ENCODE results near the gene ACVR1. TPM values are rescaled to one million over a fixed set of nuclear protein-coding genes. Genes with fewer than 3 reads are reported as not detected.

ACVR1 gene
- total and polyA plus RNA-seq, 2 experiments from 2014 or later, result 8.9 to 21.5 TPM

DNA sequence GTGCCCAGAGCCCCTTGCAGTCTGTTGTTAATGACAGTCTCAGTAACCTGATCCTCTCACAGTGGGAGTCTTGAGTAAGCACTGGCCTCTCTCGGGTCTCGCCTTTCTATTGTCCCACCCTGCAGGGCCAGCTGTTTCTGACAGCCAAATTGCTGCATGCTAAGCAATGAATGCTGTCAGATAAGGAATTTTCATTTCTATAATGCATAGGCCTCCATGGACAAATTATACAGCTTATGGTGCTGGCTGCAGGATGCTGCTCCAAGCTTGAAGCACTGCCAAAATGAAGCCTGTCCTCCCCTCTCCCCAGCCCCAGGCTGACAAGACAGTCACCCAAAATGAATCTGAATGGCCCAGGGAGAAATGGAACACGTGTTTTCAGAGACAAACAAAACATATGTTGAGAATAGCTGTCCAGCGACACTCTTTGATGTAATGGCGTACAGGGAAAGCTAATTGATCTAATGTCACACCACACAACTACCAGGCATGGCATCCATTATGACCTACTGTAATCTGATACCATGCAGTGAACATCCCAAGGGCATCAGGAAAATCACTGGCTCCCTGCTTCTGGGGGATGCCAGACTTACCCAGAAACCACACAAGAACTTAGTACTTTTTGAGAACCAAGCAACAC, 36.8 kb downstream of the ACVR1 start:
- H3K4me2 ChIP-seq, result peak overlapping the region; percentile 33; the same call in 1 of the 2 replicates
- H3K9me3 Mint-ChIP-seq, result no peaks in the 10 kb centered on the region
- peaks cover 62% of the 10 kb centered on the region for H3K4me1 ChIP-seq (ENCODE audit: insufficient read depth)
- H3K79me2 ChIP-seq (replicated peaks; ENCODE audit: insufficient read depth), result peaks cover 71% of the 10 kb centered on the region
- 0 out of 2 replicates have a peak overlapping the region, but pooled peaks have one; percentile 29 for H3K27ac Mint-ChIP-seq
- H3K4me3 ChIP-seq, result no peak overlapping the region
- DNase-seq (ENCODE audit: low spot score) (peak; percentile 96), ATAC-seq (peak; percentile 97)
- 0 out of 2 replicates have a peak, but pooled peaks cover 3% of the 10 kb centered on the region for H3F3A ChIP-seq (replicated peaks; ENCODE audit: low read depth)
- H3K36me3 Mint-ChIP-seq (ENCODE audit: low read depth), result no peaks in the 10 kb centered on the region; the same call in 2 of the 3 replicates
- peak overlapping the region; percentile 40; the same call in 1 of the 3 replicates for H3K4me3 Mint-ChIP-seq
- no peak overlapping the region for H2AFZ ChIP-seq
- H3K4me1 Mint-ChIP-seq, result peaks cover 64% of the 10 kb centered on the region
- TF ChIP-seq CREB1 (CRISPR knock-in tag; IDR thresholded peaks at IDR 0.05; ENCODE audit: low read depth) (0 out of 2 replicates have a peak, but pooled peaks have one; percentile 43), ZNF114 (CRISPR knock-in tag; IDR thresholded peaks at IDR 0.05) (no peak)
- peaks cover 10% of the 10 kb centered on the region for H3K27me3 Mint-ChIP-seq (ENCODE audit: insufficient read depth, low read depth, poor library complexity)
- no peaks in the 10 kb centered on the region for H3K27me3 ChIP-seq (ENCODE audit: insufficient read depth)
- peak overlapping the region; percentile 56; the same call in 1 of the 2 replicates for H3K27ac ChIP-seq (ENCODE audit: low read depth)
- peaks cover 6% of the 10 kb centered on the region; the same call in 1 of the 2 replicates for H4K20me1 ChIP-seq (replicated peaks; ENCODE audit: insufficient read depth)
- H3K9me2 ChIP-seq (ENCODE audit: insufficient read depth), result no peaks in the 10 kb centered on the region
- H3K36me3 ChIP-seq (ENCODE audit: insufficient read depth), result no peaks in the 10 kb centered on the region

DNA sequence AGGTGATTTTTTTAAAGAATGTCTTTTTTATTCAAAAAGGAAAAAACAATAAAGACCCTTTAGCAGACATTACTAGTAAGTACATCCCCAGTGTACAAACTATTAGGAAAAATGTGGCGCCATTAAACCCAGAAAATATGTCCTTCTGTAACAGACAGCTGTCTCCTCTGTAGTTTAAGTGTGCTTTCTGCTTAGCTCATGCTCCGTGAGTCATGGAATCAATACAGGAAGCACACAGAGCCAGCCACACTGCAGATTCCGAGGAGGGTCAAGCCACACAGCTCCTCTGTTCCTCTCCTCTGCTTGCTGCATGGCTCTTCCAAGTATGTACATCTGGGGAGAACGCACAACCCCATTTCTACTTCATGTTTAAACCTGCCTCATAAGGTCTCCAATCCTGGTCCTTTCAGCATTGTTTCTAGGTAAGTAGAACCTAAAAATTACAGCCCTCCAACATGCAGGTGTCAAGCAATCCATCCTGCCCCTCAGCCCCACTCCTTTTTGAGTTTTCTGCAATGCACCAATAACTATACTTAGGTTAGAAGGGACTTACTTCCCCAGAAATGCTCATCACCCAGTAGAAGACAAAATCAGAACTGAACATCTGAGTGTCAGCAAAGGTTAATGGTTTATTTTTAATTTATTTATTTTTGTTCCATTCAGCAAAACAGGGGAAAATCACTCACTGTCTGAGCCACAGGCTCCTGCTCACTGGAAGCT, 37.5 kb downstream of the ACVR1 start:
- Histone ChIP-seq H4K20me1 (replicated peaks; ENCODE audit: insufficient read depth) (peaks cover 6% of the 10 kb centered on the region; the same call in 1 of the 2 replicates), H3K4me3 (peak overlapping the region; percentile 9; the same call in 1 of the 2 replicates), H3K27me3 (ENCODE audit: insufficient read depth) (no peaks in the 10 kb centered on the region), H3K79me2 (replicated peaks; ENCODE audit: insufficient read depth) (peaks cover 67% of the 10 kb centered on the region), H3K27ac (ENCODE audit: low read depth) (peak overlapping the region; percentile 61), H3K36me3 (ENCODE audit: insufficient read depth) (no peaks in the 10 kb centered on the region), H3K4me1 (ENCODE audit: insufficient read depth) (peaks cover 61% of the 10 kb centered on the region), H3K9me2 (ENCODE audit: insufficient read depth) (no peaks in the 10 kb centered on the region), H3K4me2 (peak overlapping the region; percentile 52), H3F3A (replicated peaks; ENCODE audit: low read depth) (0 out of 2 replicates have a peak, but pooled peaks cover 3% of the 10 kb centered on the region), H2AFZ (no peak overlapping the region)
- TF ChIP-seq ZNF462 (CRISPR knock-in tag; IDR thresholded peaks at IDR 0.05), result no peak
- Mint-ChIP-seq H3K27me3 (ENCODE audit: insufficient read depth, low read depth, poor library complexity) (peaks cover 10% of the 10 kb centered on the region), H3K4me3 (peak overlapping the region; percentile 27), H3K27ac (peak overlapping the region; percentile 72), H3K4me1 (peaks cover 63% of the 10 kb centered on the region), H3K36me3 (ENCODE audit: low read depth) (no peaks in the 10 kb centered on the region; the same call in 2 of the 3 replicates), H3K9me3 (no peaks in the 10 kb centered on the region)
- ATAC-seq (peak; percentile 40), DNase-seq (ENCODE audit: low spot score) (peak; percentile 38)

All from GM23338 (cell line).